Hypothalamus (tissue), 51 donors: ENCODE data around the gene GABRB3.
A peak's percentile ranks its signal among the peaks of the same experiment; 100 is the strongest.
"Not testable (repeated sequence)": the region's sequence is repeated elsewhere in the genome, so short reads cannot be mapped to it uniquely, and the experiment has no call there.

Experiments used
- DNase-seq, 51 donors: peaks; one replicate each; lab custom pipeline; 2025; lab: John Stamatoyannopoulos, UW

Gene GABRB3

DNA sequence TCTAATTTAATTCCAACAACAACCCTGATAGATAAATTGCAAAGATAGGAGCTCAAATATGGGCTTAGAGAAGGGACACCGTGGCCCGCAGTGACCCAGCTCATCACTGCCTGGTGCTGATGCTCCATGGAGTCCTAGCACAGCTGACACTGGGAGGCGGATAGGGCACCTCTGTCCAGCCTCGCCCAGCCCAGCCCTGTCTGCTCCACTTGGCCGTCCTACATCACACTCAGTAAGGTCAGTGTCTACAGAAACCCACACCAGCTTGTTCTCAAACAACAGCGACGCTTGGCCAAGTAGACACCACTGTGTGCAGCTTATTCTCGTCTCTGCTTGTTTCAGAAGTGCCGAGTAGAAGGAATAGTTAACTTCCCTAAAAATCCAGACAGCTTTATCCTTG lies 33.9 kb downstream of the GABRB3 start:
- DNase-seq = no peak

DNA sequence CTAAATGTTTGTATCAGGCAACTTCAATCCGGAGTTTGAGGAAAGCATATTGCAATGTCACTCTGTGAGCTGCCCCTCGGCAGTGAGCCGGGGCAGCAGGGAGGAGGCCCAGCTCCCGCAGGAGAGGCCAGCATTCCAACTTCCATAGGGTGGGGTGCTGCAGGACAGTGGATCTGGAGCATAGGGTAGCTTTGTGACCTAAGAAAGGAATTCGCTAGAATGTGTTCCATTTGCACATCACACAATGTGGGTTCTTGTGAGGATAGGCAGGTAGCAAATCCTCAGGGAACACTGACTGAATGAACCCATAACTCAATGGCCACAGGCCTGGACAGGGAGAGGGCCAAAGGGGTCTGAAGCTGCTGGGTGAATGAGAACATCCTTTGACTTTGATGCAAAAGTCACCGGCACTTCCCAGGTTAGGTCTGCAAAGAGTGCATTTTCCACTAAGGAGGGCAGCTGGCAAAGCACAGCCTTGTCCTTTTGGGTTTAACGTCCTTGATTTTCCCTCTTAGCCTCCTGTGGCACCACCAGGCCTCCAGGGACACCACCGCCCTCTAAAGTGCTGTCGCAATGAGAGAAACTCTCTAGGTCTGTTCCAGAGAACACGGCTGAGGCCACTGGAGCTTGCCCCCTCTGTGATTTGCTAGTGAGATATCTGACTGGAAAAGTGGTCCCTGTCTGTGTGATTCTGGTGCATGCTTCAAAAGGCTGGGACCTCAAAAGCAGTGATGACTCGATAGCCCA lies 36.2 kb downstream of the GABRB3 start:
- no peak for DNase-seq

DNA sequence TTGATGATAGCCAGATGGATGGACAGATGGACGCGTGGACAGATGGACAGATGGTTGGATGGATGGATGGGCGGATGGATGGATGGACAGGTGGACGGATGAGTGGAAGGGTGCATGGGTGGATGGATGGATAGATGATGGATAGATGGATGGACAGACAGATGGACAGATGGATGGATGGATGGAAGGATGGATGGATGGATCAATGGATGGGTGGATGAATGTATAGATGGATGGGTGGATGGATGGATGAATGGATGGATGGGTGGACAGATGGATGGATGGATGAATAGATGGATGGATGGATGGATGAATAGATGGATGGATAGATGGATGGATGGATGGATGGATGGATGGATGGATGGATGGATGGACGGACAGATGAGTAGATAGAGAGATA lies 40.9 kb downstream of the GABRB3 start:
- no peak for DNase-seq

DNA sequence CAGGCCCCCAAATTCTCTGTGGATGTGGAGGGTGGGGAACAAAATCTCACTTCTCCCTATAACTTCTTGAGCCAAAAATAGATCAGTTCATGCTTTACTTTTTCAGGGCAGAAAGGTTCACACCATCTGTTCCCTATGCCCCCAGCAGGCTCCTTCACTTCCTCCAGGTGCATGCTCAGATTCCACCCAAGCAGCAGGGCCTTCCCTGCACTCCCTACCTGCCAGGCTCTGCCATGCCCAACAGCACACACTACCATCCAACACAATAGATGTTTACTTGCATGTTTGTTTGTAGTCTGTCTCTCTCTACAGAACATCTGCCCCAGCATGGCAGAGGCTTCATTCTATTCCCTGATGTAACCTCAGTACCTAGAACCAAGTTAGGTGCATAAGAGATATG lies 43.3 kb downstream of the GABRB3 start:
- DNase-seq = no peak

DNA sequence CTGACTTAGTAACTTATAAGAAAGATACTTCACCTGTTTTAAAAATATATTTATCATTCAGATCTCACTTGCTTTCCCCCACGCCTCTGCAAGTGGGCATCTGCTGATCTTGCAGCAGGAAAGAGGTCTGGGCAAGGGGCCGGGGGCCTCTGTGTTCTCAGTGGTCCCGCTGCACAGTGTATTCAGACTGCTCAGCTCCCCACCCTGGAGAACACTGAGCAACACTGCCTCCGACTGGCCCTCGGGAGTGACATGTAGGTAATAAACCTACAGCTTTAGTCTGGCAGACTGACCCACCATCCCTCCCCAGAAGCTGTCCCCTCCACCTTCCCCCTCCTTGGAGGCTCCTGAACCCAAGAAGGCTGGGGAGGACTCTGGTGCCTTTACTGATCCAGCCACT lies 43.8 kb downstream of the GABRB3 start:
- no peak for DNase-seq

DNA sequence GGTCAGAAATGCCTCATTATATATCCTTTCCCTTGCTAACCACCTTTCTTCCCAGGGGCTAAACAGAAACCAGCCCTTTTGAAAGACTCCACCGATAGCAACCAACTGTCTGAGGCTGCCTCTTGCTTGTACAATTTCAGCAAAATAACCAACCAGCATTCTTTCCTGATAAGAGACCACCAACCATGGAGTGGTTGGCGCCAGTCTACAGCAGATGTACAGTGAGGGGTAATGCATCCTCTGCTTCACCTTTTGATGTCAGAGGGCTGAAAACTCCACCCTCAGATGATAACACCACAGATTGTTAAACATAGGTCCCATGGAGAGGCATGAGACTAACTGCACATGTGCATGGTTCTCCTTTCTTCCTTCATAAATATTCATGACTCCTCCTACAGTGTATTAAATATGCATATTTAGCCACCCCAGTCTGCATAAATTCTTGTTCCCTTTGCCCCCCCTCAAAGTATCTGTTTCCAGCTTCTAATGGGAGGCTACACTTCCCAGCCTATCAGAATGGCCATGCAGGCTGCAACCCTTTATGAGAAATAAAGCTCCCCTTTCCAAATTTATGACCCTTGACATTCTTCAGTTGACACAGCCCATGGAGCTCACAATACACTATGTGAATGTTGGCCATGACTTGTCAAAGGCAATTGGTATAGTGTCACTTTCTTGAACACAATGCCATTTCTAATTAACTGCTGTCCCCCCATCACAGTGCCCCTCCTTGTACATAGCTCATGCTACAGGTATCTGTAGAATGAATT lies 48.3 kb downstream of the GABRB3 start:
- DNase-seq = no peak

DNA sequence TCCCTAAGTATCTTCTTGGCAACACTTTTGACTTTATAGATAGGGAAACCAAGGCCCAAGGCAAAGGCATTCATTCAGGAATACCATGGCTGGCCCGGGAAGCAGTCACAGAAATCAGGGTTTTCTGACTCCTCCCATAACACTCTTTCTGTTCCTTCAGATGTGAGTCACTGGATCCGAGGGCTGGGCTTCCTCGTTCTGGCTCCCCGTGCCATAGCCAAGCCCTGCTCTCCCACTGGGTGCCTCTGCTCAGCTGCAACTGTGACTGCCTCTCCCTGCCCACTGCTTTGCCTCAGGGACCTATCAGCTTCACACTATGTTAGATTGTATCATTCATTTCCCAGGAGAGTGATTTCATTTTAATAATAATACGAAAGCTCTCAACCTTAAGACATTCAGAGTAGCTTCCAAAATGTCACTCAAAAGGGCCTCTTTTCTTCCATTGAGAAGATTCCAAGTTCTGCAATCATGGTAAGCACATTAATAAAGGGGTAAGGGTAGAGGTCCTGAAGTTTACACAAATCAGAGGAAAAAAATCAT lies 50.2 kb downstream of the GABRB3 start:
- DNase-seq = peak in 2 of 51 donors; percentile 14 to 25

DNA sequence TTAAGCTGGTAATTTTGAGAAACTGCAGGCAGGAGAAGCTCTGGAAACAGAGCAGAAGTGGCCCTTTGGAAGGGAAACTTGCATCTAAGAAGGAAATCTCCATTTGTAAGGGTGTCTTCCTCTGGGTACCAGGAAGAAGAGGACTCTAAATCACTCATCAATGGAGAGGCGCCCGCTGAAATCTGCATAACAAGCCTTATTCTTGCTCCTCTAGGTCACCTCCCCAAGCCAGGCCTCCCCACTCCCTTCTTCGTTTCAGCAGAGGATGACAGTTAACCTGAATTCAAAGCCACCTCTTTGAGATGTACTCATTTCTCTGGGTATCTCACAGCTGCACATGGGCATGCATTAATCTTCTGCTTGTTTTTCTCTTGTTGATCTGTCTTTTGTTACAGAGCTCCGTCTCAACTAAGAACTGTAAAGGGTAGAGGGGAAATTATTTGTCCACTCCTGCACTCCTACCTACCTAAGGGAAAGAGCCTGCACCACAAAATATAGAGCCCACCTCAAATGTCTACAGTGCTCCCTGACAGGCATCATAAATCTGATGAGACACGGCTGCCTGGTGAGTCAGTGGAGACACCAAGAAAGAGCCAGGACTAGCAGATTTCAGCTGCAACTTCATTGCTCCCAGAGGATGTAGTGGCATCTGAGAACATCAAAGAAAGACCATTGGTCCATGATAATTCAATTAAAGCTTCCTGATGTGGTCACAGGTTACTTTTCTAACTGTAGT lies 51.5 kb downstream of the GABRB3 start:
- no peak for DNase-seq

DNA sequence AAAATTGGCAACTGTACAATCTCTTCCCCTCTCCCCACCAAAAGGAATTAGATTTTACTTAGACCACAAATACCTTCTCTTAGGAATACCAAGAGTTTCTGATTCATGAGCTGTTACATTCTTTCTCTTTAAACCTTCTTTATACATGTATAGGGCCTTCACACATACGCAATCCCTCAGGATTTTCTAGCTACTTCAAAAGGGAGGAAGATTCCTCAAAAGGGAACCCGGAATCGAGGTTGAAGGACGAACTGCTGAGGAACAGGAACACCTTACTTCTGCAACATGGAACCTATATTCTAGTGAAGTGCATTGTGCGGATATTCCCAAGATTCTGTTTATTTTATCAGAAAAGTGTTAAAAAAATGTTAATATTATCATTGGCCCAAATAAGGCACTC lies 52.3 kb downstream of the GABRB3 start:
- no peak for DNase-seq

GRCh38 chr15:26719866-26720265 lies 53.0 kb downstream of the GABRB3 start:
- DNase-seq = not testable (repeated sequence)

GRCh38 chr15:26716069-26716468 lies 56.8 kb downstream of the GABRB3 start:
- no peak for DNase-seq

DNA sequence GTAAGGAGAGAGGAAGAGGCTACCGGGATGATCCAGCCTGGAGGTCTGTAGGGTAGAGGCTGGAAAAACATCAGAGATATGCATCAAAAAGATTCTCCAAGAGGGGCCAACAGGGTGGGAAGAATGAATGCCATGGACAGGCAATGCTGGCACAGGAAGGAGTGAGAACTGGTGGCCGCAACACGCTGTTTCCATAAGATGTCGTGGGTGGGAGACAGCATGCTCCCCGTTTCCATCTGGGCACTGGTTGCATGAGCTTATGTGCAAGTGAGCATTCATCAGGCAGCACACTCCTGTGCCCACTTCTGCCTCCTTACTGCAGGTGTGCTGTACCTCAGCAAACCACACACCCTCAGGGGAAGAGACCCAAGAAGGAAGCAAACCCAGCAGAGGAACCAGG lies 59.4 kb downstream of the GABRB3 start:
- DNase-seq = no peak

- no peak for DNase-seq
Measured at GRCh38 chr15:26712335-26712734, 60.5 kb downstream of the GABRB3 start.

DNA sequence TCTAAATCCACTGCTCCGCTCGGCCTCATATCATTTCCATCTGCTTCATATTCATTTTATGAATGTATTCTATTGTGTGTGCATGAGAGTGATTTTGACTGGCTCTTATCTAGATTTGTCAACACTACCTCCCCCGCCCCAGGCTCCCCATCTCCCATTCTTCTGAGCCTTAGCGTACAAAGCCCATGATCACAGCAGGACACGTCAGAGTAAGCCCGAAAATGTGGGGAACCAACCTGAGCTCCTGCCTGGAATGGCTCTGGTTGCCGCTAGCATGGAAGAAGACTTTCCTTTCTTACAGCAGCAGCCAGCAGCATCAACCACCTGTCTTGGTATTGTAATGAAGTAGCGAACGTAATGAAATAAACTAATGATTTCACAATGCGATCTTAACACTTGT lies 61.4 kb downstream of the GABRB3 start:
- DNase-seq = no peak

- DNase-seq = no peak
Measured at GRCh38 chr15:26702381-26702780, 70.5 kb downstream of the GABRB3 start.

DNA sequence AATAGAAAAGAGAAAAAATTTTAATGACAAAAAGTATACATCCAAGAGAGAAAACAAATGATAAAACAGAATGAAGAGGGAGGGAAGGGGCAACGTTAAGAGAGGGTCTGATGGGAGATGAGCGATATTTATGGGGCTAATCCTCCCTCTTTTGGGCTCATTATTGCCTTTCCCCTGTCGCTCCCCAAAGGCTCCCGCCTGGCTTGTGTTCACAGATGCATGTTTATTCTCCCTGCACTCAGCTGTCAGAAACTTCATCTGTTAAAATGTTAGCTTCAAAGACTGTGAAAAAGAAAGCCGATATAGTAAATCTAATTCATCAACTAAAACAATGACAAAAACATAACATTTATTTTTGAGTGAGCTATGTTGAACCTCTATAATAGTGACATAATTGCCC lies 74.3 kb downstream of the GABRB3 start:
- DNase-seq = no peak

- no peak for DNase-seq
Measured at GRCh38 chr15:26697913-26698312, 75.0 kb downstream of the GABRB3 start.

- DNase-seq = no peak
Measured at GRCh38 chr15:26691249-26691648, 81.6 kb downstream of the GABRB3 start.

- no peak for DNase-seq
Measured at GRCh38 chr15:26690778-26691177, 82.1 kb downstream of the GABRB3 start.

DNA sequence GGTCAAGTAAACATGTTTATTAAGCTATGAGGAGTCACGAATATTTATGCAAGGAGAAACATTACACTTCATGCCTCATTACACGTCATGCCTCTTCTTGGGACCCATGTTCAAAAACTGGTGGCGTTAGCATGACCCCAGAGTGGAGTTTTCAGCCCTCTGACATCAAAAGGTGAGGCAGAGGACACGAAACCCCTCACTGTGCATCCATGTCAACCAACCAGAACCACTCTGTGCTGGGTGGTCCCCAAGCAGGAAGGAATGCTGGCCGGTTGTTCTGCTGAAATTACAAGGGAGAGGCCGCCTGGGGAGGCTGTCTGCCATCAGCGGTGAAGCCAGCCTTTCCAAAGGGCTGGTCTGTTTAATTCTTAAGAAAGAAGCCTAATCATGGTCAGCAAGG lies 83.4 kb downstream of the GABRB3 start:
- DNase-seq = no peak

DNA sequence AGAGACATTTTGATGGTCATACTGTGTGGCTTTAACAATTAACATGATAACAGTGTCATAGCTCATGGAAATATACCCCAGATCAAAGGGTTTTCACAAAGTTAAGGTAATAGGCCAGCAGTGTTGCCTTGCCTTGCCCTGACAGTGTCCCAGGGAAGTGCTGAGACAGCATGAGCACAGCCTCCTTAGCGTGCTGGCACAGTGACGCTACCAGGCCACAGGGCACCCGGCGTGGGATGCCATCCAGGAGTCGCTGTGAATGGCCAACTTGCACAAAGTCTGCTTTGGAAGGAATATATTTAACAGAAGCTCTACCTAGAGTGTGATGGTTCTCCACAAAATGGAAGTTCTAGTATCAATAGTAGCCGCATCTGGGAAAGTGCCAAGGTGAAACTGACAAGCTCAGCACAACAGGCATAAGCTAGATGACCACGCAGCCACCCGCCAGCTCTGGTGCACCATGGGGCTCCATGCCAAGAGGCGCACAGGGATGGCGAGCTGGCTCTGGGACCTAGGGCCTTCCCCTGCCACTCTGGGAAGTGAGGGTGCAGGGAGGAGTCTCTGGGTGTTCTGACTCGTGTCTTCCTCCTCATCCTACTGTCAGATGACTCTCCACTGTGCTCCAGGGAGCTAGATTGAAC lies 86.2 kb downstream of the GABRB3 start:
- DNase-seq = peak in 10 of 51 donors; percentile 15 to 55 (median 32)
